ENCODE results near the gene ZBTB7C. TPM values are rescaled to one million over a fixed set of nuclear protein-coding genes. Genes with fewer than 3 reads are reported as not detected.

Gene ZBTB7C
- total RNA-seq, 1 donor from 2014 or later, result 0.15 TPM

DNA sequence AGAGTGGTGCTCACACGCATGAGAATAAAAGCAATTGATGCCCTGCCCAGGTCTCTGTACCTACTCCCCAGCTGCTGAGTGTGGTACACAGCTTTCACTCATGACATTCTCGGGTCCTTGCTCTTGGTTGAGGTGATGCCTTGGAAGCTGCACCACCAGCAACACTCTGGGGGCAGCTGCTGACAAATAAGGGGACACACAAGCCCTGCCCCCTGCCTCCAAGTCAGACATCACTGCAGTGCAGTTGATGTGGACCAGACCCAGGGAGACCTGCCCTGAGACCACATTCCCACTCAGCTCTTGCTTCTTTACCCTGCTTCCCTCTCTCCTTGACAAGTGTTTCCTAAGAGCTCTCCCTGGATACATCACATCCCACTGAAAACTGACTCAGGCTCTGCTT, 225.6 kb downstream of the ZBTB7C start:
- peaks cover 39% of the 10 kb centered on the region for H3K4me1 Mint-ChIP-seq
- H3K4me1 ChIP-seq, result peaks cover 16% of the 10 kb centered on the region
- DNase-seq (ENCODE audit: low spot score), result no peak
- H3K79me2 ChIP-seq (ENCODE audit: low read depth), result no peaks in the 10 kb centered on the region
- H3K9me3 ChIP-seq (ENCODE audit: low read depth), result no peaks in the 10 kb centered on the region
- H3K4me3 ChIP-seq, result no peak overlapping the region
- TF ChIP-seq CTCF (IDR thresholded peaks at IDR 0.05) (no peak), EZH2phosphoT487 (IDR thresholded peaks at IDR 0.05) (no peak), EZH2 (IDR thresholded peaks at IDR 0.05) (no peak)
- no peaks in the 10 kb centered on the region for H4K20me1 ChIP-seq (ENCODE audit: low read depth)
- no peak overlapping the region for H3K4me3 Mint-ChIP-seq
- H3K36me3 ChIP-seq, result no peaks in the 10 kb centered on the region
- no peaks in the 10 kb centered on the region for H3K9me3 Mint-ChIP-seq
- no peaks in the 10 kb centered on the region for H3K27me3 ChIP-seq
- no peak overlapping the region for H3K4me2 ChIP-seq
- no peaks in the 10 kb centered on the region for H3K36me3 Mint-ChIP-seq
- no peak overlapping the region for H2AFZ ChIP-seq (replicated peaks)
- H3K27me3 Mint-ChIP-seq (ENCODE audit: insufficient read depth, low read depth), result peaks cover 17% of the 10 kb centered on the region
- H3K27ac ChIP-seq, result no peak overlapping the region
- no peak overlapping the region for H3K27ac Mint-ChIP-seq
- no peaks in the 10 kb centered on the region for H3F3A ChIP-seq (ENCODE audit: low read depth)
- no peak overlapping the region for H3K9ac ChIP-seq

GRCh38 chr18:48182779-48183178, 226.4 kb downstream of the ZBTB7C start:
- H3K27me3 Mint-ChIP-seq (ENCODE audit: insufficient read depth, low read depth), result peaks cover 17% of the 10 kb centered on the region
- no peak overlapping the region for H3K4me2 ChIP-seq
- H4K20me1 ChIP-seq (ENCODE audit: low read depth), result no peaks in the 10 kb centered on the region
- no peak overlapping the region for H2AFZ ChIP-seq (replicated peaks)
- no peaks in the 10 kb centered on the region for H3F3A ChIP-seq (ENCODE audit: low read depth)
- no peaks in the 10 kb centered on the region for H3K36me3 Mint-ChIP-seq
- H3K27ac Mint-ChIP-seq, result no peak overlapping the region
- H3K27ac ChIP-seq, result no peak overlapping the region
- H3K9me3 ChIP-seq (ENCODE audit: low read depth), result no peaks in the 10 kb centered on the region
- H3K79me2 ChIP-seq (ENCODE audit: low read depth), result no peaks in the 10 kb centered on the region
- no peaks in the 10 kb centered on the region for H3K36me3 ChIP-seq
- H3K9ac ChIP-seq, result no peak overlapping the region
- TF ChIP-seq EZH2phosphoT487 (IDR thresholded peaks at IDR 0.05) (no peak), CTCF (IDR thresholded peaks at IDR 0.05) (no peak), EZH2 (IDR thresholded peaks at IDR 0.05) (no peak)
- peaks cover 16% of the 10 kb centered on the region for H3K4me1 ChIP-seq
- no peak overlapping the region for H3K4me3 ChIP-seq
- H3K4me3 Mint-ChIP-seq, result no peak overlapping the region
- no peaks in the 10 kb centered on the region for H3K27me3 ChIP-seq
- H3K4me1 Mint-ChIP-seq, result peaks cover 36% of the 10 kb centered on the region
- no peak for DNase-seq (ENCODE audit: low spot score)
- peaks cover 3% of the 10 kb centered on the region for H3K9me3 Mint-ChIP-seq

DNA sequence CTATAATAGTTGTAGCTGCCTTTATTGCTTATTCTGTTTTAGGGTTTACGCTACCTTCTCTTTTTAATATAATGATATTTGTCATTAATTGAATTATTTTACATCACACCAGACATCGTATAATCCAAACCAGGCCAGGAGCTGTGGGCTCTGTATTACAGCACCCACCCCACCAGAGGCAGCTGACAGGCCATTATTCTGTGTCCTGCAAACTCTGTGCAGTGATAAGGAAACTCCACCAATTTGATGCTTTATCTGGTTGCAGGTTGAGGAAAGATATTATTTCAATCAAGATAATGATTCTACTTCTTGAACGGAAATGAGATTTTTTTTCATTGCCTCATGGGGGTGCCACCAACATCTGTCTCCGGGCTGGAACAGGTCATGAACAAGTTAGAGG, 227.3 kb downstream of the ZBTB7C start:
- no peaks in the 10 kb centered on the region for H3F3A ChIP-seq (ENCODE audit: low read depth)
- H3K27ac ChIP-seq, result no peak overlapping the region
- H3K36me3 ChIP-seq, result no peaks in the 10 kb centered on the region
- H3K4me1 ChIP-seq, result peaks cover 16% of the 10 kb centered on the region
- no peaks in the 10 kb centered on the region for H3K79me2 ChIP-seq (ENCODE audit: low read depth)
- no peak overlapping the region for H3K4me3 ChIP-seq
- DNase-seq (ENCODE audit: low spot score), result no peak
- Mint-ChIP-seq H3K4me3 (no peak overlapping the region), H3K27ac (no peak overlapping the region), H3K9me3 (peaks cover 3% of the 10 kb centered on the region), H3K27me3 (ENCODE audit: insufficient read depth, low read depth) (peaks cover 18% of the 10 kb centered on the region), H3K4me1 (peaks cover 31% of the 10 kb centered on the region), H3K36me3 (no peaks in the 10 kb centered on the region)
- H3K4me2 ChIP-seq, result no peak overlapping the region
- TF ChIP-seq EZH2phosphoT487 (IDR thresholded peaks at IDR 0.05), result no peak
- no peak for TF ChIP-seq CTCF (IDR thresholded peaks at IDR 0.05)
- no peak for TF ChIP-seq EZH2 (IDR thresholded peaks at IDR 0.05)
- no peaks in the 10 kb centered on the region for H3K9me3 ChIP-seq (ENCODE audit: low read depth)
- H3K27me3 ChIP-seq, result no peaks in the 10 kb centered on the region
- no peaks in the 10 kb centered on the region for H4K20me1 ChIP-seq (ENCODE audit: low read depth)
- H3K9ac ChIP-seq, result no peak overlapping the region
- no peak overlapping the region for H2AFZ ChIP-seq (replicated peaks)
